NT2/D1 (cell line): ENCODE results near the gene IFI27L2.

ENCODE experiments used
- SUZ12 ChIP-seq: IDR thresholded peaks from 2 replicates; pipeline ENCODE4 v1.6.1; 2011; ENCODE audit not compliant: insufficient read length, insufficient read depth; ENCODE audit errors: extremely low read depth
- YY1 ChIP-seq: IDR thresholded peaks from 2 replicates; pipeline ENCODE4 v1.6.1; 2011; ENCODE audit not compliant: insufficient read length, insufficient read depth
- ZNF274 ChIP-seq: IDR thresholded peaks from 2 replicates; pipeline ENCODE4 v1.6.1; 2011; ENCODE audit warnings: mild to moderate bottlenecking, low read depth, low read length

DNA sequence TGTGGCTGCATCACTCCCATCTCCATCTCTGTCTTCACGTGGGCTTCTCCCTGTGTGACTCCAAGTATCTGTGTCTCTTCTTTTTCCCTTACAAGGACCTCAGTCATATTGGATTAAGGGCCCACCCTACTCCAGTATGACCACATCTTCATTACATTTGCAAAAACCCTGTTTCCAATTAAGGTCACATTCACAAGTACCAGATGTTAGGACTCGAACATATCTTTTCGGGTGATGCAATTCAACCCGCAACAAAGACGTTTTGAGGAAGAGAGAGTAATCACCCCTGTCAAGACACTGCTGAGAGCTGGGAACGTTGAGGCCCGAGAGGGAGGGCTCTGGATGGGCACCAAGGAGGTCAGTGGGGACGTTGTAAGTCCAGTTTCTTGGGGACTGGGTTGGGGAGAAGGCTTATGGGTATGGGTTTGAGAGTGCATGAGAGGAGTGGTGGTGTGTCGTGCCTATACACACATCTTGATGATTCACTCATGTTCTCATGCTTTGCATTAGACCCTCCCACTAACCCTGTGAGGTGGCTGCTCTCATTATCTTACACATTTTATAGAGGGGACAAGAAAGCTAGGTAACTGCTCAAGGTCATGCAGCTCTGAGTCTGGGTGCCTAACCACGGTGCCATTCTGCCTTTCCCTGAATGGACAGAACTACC lies 30.9 kb downstream of the IFI27L2 start:
- TF ChIP-seq YY1 (no peak), ZNF274 (no peak), SUZ12 (no peak)
